HG03520 (cell line): ENCODE measurements around the gene TOMM70.
"Not testable (repeated sequence)": the region's sequence is repeated elsewhere in the genome, so short reads cannot be mapped to it uniquely, and the experiment has no call there.

Source experiments
- ATAC-seq: cut with Tn5 transposase; IDR thresholded peaks from one replicate; pipeline ENCODE4 v1.9.1; 2021; ENCODE audit warnings: mild to moderate bottlenecking, moderate library complexity; ENCODE audit not compliant: unreplicated experiment

TOMM70 gene

GRCh38 chr3:100329800-100330489 lies 70.9 kb downstream of the TOMM70 start:
- no peak for ATAC-seq

GRCh38 chr3:100327377-100327776 lies 73.5 kb downstream of the TOMM70 start:
- ATAC-seq, result not testable (repeated sequence)

- no peak for ATAC-seq
These were observed 75.1 kb downstream of the TOMM70 start for GRCh38 chr3:100325827-100326226.

- no peak for ATAC-seq
These were observed 76.8 kb downstream of the TOMM70 start for GRCh38 chr3:100324044-100324443.

- no peak for ATAC-seq
These were observed 80.9 kb downstream of the TOMM70 start for GRCh38 chr3:100319951-100320350.

GRCh38 chr3:100317912-100318311 lies 83.0 kb downstream of the TOMM70 start:
- ATAC-seq, result peak; percentile 51

GRCh38 chr3:100316641-100317069 lies 84.2 kb downstream of the TOMM70 start:
- ATAC-seq, result no peak
